ENCODE measurements around the gene PKN1.

Gene PKN1

GRCh38 chr19:14406645-14407401 lies 26.3 kb upstream of the PKN1 start:
- no peak for DNase-seq (ENCODE audit: low spot score)

GRCh38 chr19:14407605-14408484 lies 25.3 kb upstream of the PKN1 start:
- no peak for DNase-seq (ENCODE audit: low spot score)

DNA sequence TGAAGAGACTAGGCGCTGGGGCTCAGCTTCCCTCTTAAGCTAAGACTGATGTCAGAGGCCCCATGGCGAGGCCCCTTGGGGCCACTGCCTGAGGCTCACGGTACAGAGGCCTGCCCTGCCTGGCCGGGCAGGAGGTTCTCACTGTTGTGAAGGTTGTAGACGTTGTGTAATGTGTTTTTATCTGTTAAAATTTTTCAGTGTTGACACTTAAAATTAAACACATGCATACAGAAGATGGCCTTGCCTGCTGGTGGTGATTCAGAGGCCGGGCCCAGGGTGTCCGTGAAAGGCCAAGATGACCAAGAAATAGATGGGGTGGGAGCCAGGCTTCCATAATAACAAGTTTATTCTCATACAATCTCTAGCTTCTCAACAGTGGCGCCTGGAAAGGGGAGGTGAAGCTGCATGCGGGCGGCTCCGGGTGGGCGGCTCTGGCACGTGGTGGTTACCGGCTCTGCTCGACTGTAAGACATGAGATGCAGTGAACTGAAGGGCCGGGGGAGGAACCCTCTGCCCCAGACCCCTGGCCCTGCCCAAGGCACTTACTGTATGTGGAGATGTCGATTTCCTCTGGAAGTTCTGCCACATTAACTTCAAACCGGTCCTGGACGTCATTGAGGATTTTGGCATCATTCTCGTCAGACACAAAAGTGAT lies 24.5 kb upstream of the PKN1 start:
- no peak for DNase-seq (ENCODE audit: low spot score)

- DNase-seq (ENCODE audit: low spot score) = no peak
Measured at GRCh38 chr19:14409146-14410023, 23.7 kb upstream of the PKN1 start.

DNA sequence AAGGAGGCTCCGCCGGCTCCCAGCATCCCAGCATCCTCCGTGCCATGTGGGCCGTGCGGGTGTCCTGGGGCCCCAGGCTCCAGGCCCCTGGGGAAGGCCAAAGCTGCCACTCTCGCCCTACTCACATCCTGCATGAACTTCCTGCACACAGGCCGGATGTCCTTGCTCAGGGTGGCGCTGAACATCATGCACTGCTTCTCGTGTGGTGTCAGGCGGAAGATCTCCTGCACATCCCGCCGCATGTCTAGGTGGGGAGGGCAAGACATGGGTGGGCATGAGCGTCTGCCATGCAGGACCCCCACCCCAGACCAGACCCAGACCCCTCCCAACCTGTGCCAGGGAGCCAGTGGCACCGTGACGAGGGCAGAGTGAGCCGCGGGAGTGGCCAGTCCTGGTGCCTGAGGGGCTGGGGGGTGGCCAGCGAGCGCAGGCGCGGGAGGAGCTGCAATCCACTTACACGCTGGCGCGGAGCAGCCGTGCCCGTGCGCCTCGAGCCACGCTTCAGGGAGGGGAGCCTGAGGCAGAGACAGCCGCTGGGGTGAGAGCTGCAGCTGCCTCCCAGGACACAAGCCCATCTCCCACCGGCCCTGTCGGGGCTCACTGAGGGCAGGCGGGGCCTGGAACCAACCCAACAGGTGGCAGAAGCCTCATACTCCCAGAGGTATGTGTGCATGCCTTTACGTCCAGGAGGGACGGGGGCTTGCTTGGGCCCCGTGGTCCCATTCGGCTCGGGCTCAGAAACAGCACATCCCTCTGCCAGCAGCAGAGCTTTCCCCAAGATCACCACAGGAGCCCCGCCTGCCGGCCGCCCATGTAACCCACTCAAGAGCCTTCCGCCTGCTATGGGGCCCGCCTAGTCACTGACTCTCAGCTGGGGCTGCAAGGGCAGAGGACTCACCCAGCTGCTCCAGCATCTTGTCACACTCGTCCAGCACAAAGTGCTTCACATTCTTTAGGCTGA lies 22.7 kb upstream of the PKN1 start:
- DNase-seq (ENCODE audit: low spot score) = no peak

- no peak for DNase-seq (ENCODE audit: low spot score)
Measured at GRCh38 chr19:14411161-14411937, 21.8 kb upstream of the PKN1 start.

- no peak for DNase-seq (ENCODE audit: low spot score)
Measured at GRCh38 chr19:14411938-14412245, 21.2 kb upstream of the PKN1 start.

- DNase-seq (ENCODE audit: low spot score) = no peak
Measured at GRCh38 chr19:14412324-14412995, 20.6 kb upstream of the PKN1 start.

- DNase-seq (ENCODE audit: low spot score) = no peak
Measured at GRCh38 chr19:14412996-14413692, 20.0 kb upstream of the PKN1 start.

DNA sequence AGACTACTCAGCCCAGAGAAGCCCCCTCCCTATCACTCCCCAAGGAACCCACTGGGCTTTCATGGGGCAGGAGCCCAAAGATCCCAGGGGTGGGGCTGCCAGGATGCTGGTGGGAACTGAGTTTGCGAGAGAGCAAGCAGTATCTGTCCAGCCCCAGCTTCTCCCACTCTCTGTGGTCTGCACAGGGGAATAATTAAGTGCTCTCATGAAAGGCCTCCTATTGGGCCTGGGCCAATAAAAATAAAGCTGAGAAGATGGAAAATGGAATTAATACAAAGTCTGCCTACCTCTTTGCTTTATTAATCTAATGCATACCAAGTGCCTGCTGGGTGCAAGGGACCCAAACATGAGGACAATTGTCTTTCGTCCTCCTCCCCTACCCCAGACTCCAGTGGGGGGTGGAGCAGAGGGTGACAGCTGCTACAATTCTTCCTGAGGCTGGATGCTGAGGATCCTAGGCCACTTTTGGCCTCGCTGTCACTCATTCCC lies 19.4 kb upstream of the PKN1 start:
- no peak for DNase-seq (ENCODE audit: low spot score)

DNA sequence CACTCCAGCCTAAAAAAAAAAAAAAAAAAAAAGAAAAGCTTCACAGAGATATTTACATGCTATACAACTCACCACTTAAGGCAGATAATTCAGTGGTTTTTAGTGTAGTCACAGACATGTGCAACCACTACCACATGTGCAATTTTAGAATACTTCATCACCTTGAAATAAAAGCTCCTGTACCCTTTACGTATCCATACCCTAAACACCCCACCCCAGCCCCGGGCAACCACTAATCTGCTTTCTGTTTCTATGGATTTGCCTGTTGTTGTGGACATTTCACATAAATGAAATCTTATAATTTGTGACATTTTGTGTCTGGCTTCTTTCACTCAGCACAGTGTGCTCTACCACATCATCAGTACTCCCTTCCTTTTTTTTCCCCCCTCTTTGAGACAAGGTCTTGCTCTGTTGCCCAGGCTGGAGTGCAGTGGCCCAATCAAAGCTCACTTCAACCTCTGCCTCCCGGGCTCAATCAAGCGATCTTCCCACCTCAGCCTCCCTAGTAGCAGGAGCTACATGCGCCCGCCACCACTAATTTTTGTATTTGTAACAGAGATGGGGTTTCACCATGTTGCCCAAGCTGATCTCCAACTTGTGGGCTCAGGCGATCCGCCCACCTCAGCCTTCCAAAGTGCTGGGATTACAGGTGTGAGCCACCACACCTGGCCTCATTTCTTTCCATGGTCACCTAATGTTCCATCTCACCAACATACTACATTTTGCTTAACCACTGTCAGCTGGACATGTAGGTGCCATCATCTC lies 18.0 kb upstream of the PKN1 start:
- no peak for DNase-seq (ENCODE audit: low spot score)

GRCh38 chr19:14416817-14417231 lies 16.3 kb upstream of the PKN1 start:
- DNase-seq (ENCODE audit: low spot score) = no peak

GRCh38 chr19:14418856-14419105 lies 14.3 kb upstream of the PKN1 start:
- DNase-seq (ENCODE audit: low spot score) = no peak

GRCh38 chr19:14419106-14419813 lies 13.8 kb upstream of the PKN1 start, which contains the start of gene DDX39A:
Gene DDX39A (minus strand): TSS chr19:14419341. CDS start chr19:14413220, 6,121 bp downstream.
- peak; percentile 100 for DNase-seq (ENCODE audit: low spot score)

- peak; percentile 62 for DNase-seq (ENCODE audit: low spot score)
Measured at GRCh38 chr19:14425696-14426138, 7.4 kb upstream of the PKN1 start.

- DNase-seq (ENCODE audit: low spot score) = no peak
Measured at GRCh38 chr19:14427461-14427860, 5.6 kb upstream of the PKN1 start.

DNA sequence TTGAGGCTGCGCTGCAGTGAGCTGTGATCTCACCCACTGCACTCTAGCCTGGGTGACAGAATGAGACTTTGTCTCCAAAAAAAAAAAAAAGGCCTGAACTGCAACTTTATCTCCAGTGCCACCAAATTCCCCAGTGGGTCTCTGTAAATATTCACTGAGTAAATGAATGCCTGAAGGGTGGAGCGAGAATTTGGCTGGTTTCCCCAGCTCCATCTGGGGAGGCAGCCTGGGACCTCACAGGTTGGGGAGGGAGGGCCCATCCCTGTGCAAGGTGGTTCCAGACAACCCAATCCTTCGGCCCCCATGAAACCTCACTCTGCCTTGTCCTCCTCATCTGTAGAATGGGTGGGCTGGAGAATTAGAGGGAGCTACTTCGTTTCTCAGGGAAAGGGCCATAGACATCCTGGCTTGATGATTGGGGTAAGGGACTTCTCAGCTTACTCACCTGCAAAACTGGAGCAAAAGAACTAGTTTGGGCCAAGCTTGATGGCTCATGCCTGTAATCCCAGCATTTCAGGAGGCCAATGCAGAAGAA lies 4.2 kb upstream of the PKN1 start:
- no peak for DNase-seq (ENCODE audit: low spot score)

Data from hematopoietic multipotent progenitor cell treated with erythropoietin and hydrocortisone succinate and interleukin-3 and kit ligand, for 15 days (in vitro differentiated cells).